Adrenal gland (tissue), 12 donors: ENCODE results near the gene KIF22. TPM values are rescaled to one million over a fixed set of nuclear protein-coding genes. Genes with fewer than 3 reads are reported as not detected.

Experiments
- DNase-seq, 7 donors: peaks; one replicate each; pipeline ENCODE4 v3.0.0-alpha.2; 2019 to 2020
- H3K27ac ChIP-seq, 5 donors: fragments of 200-600 bp; sonication (generic) in 4 of 5; 1 replicate in 3 of 5; 2 replicates in 2 of 5; pipeline versions ENCODE4 v1.5.1 to v1.8.0; 2016 to 2020; ENCODE audit warnings: mild to moderate bottlenecking in 1 of 5
- H3K27me3 ChIP-seq: fragments of 200-600 bp; 2 replicates; pipeline ENCODE4 v1.8.0; 2021
- H3K36me3 ChIP-seq, 2 donors: fragments of 200-600 bp; replicated peaks in 1 of 2; 1 replicate in 1 of 2; 2 replicates in 1 of 2; pipeline versions ENCODE4 v1.5.1 to v1.8.0; 2018 to 2022
- H3K4me1 ChIP-seq, 2 donors: fragments of 200-600 bp; replicated peaks in 1 of 2; 1 replicate in 1 of 2; 2 replicates in 1 of 2; pipeline versions ENCODE4 v1.5.1 to v1.8.0; 2018 to 2021
- H3K4me3 ChIP-seq, 4 donors: fragments of 200-600 bp; sonication (generic) in 3 of 4; one replicate each; pipeline ENCODE4 v1.5.1; 2016 to 2018
- H3K9me3 ChIP-seq, 3 donors: fragments of 200-600 bp; sonication (generic) in 1 of 3; replicated peaks in 1 of 3; 1 replicate in 2 of 3; 2 replicates in 1 of 3; pipeline versions ENCODE4 v1.5.1 to v1.8.0; 2016 to 2021
- POLR2A ChIP-seq, 2 donors: fragments of 450-650 bp; IDR thresholded peaks; one replicate each; pipeline ENCODE4 v1.6.1; 2017; ENCODE audit warnings: antibody characterized with exemption in 2 of 2, mild to moderate bottlenecking in 2 of 2, moderate library complexity in 1 of 2
- WGBS, 4 donors: extraction: QIAGEN DNeasy Blood & Tissue Kit in 2 of 4; methylation state at CpG; one replicate each; pipeline versions ENCODE4 v1.1.5 to v1.1.7; 2013 to 2017; 5-methylcytosine and 5-hydroxymethylcytosine counted together
- intact Hi-C, 2 donors: fragments of 100-400 bp; cut with DNase I; formaldehyde crosslinking; loops; one replicate each; pipeline versions ENCODE4 v1.14.1 to v1.15.0; 2022 to 2023
- polyA plus RNA-seq, 3 donors: library from polyadenylated mRNA; stranded (reverse); fragments of 200-250 nt in 2 of 3; fragments of 350-450 nt in 1 of 3; fragmentation: Illumina TruSeq in 1 of 3; extraction: RNeasy Lipid Tissue Mini Kit (QIAGEN cat#74804) in 1 of 3; gene quantifications; one replicate each; pipeline ENCODE4 v1.2.3, GENCODE V29; 2013 to 2014
- total RNA-seq, 9 donors: library from RNA; depleted of rRNA in 4 of 9; stranded (reverse); fragments of >200 nt in 4 of 9; fragments of 120-200 nt in 1 of 9; fragmentation: NEBNext Ultra II Directional in 1 of 9; extraction: Animal tissue kit (Norgen Biotek cat#: 25700) in 1 of 9; gene quantifications; one replicate each; pipeline versions ENCODE4 v1.1.0 to v1.2.4, GENCODE V29; 2013 to 2023
- TF ChIP-seq, protein P1 (sequence below), 6 experiments: fragments of 450-650 bp in 4 of 6; fragments of 200-600 bp in 2 of 6; sonication (generic) in 1 of 6; IDR thresholded peaks; 1 replicate in 5 of 6; 2 replicates in 1 of 6; pipeline versions ENCODE4 v1.5.1 to v1.8.0; 2016 to 2021; ENCODE audit warnings: antibody characterized with exemption in 6 of 6, mild to moderate bottlenecking in 2 of 6, moderate library complexity in 1 of 6
- donor health status: healthy with polysubstance abuse.
- donor health status: Bipolar disorder and iron deficiency.
- donor health status: DM: yes; HTN: yes; CAD: no.
- donor health status: DM: no; HTN: no; CAD: no.
- donor health status: DM: no; HTN: no; CAD: no.
- donor health status: DM: yes; HTN: yes; CAD: no.

Gene KIF22
- total and polyA plus RNA-seq, 12 donors: 8.8 to 127 (median 19.7) TPM

DNA sequence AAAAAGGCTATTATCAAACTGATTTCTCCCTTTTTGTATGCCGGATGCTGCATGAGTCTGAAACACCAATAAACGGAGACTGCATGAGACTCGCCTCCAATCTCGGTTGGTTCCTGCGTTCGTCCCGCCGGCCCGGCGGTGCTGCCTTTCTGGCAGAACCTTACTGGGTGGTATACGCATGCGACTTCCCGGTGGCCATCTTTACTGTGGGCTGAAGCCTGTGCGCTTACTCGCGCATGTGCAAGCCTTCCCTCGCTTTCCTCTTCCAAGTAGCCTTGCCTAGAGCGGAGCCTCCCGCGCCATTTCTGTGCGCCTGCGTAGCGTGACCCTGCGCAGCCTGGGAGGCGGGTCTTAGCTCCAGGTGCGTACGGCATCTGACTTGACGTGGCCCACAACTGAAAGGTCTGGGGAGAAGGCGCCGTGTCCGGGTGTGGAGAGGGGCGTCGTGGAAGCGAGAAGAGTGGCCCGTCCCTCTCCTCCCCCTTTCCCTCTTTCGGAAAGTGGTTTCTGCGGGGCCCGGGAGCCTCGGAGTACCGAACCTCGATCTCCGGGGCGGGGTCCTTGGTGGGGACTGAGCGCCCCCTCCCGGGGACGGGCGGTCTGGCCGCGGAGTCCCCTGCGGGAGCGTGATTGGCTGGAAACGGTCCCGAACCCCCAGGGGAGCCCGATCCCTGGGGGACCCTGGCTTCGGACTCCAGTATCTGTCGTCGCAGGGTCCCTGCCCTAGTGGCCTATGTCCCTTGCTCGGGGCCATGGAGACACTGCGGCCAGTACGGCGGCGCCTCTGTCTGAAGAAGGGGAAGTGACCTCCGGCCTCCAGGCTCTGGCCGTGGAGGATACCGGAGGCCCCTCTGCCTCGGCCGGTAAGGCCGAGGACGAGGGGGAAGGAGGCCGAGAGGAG, 25.5 kb downstream of the KIF22 start, which contains the start of gene PAGR1:
TSS of gene PAGR1 (plus strand) at position 360 of the 901 bp plus-strand sequence. CDS start at position 734, 374 bp downstream.
- DNase-seq: peak; percentile 98 to 100 (median 99)
- Histone ChIP-seq H3K27ac (peak within 1 kb of the TSS; percentile 73 to 99 (median 97)), H3K9me3 (no peaks in the 10 kb centered on the region), H3K4me3 (peak within 1 kb of the TSS; percentile 58 to 92 (median 78)), H3K4me1 (peaks cover 23 to 56% of the 10 kb centered on the region in 2 donors), H3K27me3 (no peaks in the 10 kb centered on the region), H3K36me3 (peaks cover 0 to 17% of the 10 kb centered on the region in 2 donors)
- 0 to 1% (median 1%) methylated on average over 31 to 70 of the region's 70 CpGs for WGBS, 4 donors
- TF ChIP-seq, protein P1, sequence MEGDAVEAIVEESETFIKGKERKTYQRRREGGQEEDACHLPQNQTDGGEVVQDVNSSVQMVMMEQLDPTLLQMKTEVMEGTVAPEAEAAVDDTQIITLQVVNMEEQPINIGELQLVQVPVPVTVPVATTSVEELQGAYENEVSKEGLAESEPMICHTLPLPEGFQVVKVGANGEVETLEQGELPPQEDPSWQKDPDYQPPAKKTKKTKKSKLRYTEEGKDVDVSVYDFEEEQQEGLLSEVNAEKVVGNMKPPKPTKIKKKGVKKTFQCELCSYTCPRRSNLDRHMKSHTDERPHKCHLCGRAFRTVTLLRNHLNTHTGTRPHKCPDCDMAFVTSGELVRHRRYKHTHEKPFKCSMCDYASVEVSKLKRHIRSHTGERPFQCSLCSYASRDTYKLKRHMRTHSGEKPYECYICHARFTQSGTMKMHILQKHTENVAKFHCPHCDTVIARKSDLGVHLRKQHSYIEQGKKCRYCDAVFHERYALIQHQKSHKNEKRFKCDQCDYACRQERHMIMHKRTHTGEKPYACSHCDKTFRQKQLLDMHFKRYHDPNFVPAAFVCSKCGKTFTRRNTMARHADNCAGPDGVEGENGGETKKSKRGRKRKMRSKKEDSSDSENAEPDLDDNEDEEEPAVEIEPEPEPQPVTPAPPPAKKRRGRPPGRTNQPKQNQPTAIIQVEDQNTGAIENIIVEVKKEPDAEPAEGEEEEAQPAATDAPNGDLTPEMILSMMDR (IDR thresholded peaks at IDR 0.05): peak; percentile 68 to 89 (median 80)
- peak; percentile 51 to 79 for TF ChIP-seq POLR2A (IDR thresholded peaks at IDR 0.05)
- intact Hi-C loops: no loop called here

DNA sequence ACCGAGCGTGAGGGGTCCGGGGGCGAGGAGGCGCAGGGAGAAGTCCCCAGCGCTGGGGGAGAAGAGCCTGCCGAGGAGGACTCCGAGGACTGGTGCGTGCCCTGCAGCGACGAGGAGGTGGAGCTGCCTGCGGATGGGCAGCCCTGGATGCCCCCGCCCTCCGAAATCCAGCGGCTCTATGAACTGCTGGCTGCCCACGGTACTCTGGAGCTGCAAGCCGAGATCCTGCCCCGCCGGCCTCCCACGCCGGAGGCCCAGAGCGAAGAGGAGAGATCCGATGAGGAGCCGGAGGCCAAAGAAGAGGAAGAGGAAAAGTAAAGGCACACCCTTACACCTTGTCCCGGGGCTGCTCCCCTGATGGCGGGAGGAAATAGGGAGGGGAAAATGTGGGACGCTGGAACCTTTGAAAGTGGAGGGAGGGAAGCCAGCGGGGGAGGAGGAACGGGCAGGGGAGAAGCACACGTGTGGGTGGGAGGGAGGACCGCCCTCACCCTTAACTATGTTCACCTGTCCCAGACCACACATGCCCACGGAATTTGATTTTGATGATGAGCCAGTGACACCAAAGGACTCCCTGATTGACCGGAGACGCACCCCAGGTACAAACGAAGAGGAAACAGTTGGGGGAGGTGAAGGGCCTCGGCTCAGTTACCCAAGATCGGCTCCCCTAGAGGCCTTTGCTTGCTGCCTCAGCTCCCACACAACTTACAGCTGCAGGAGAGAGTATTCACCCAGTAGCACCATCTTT, 26.3 kb downstream of the KIF22 start:
- intact Hi-C loops: no loop called here
- peak; percentile 78 to 87 (median 83) for DNase-seq
- no peaks in the 10 kb centered on the region for H3K9me3 ChIP-seq
- TF ChIP-seq, protein P1 (IDR thresholded peaks at IDR 0.05): no peak
- peak in 1 of 2 donors; percentile 77 for TF ChIP-seq POLR2A (IDR thresholded peaks at IDR 0.05)
- peak overlapping the region; percentile 73 to 99 (median 97) for H3K27ac ChIP-seq
- H3K4me3 ChIP-seq: peak overlapping the region; percentile 58 to 92 (median 78)
- no peaks in the 10 kb centered on the region for H3K27me3 ChIP-seq
- 1 to 7% (median 2%) methylated on average over 15 to 37 of the region's 37 CpGs for WGBS, 4 donors
- H3K36me3 ChIP-seq: peaks cover 0 to 17% of the 10 kb centered on the region in 2 donors
- H3K4me1 ChIP-seq: peaks cover 25 to 61% of the 10 kb centered on the region in 2 donors

DNA sequence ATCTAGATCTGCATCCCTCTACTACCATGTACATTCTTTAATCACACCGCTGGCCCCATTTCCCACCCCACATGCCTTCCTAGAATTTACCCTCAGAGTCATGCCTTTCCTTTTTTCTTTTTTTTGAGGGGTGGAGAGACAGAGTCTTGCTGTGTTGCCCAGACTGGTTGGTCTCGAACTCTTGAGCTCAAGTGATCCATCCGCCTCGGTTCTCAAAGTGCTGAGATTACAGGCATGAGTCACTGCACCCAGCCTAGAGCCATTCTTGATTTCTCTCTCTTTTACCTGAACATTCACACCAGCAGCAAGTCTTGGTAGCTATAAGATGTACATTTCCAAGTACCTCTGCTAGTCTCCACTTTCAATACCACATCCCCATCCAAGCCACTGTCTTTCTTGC, 27.5 kb downstream of the KIF22 start:
- no peak for DNase-seq
- intact Hi-C loops: loop anchor here in 1 of 2 donors (2.0 kb wide), 1 partner anchor 31 kb away; no protein-coding TSS in a partner anchor
- Histone ChIP-seq H3K4me1 (peaks cover 31 to 61% of the 10 kb centered on the region in 2 donors), H3K27me3 (no peaks in the 10 kb centered on the region), H3K27ac (peak overlapping the region in 2 of 5 donors; percentile 2 to 97), H3K9me3 (no peaks in the 10 kb centered on the region), H3K36me3 (peaks cover 0 to 17% of the 10 kb centered on the region in 2 donors), H3K4me3 (no peak overlapping the region)
- WGBS, 4 donors: 61 to 75% (median 68%) methylated on average over 4 of the region's 4 CpGs
- TF ChIP-seq POLR2A (IDR thresholded peaks at IDR 0.05): no peak
- TF ChIP-seq, protein P1 (IDR thresholded peaks at IDR 0.05): no peak
